Myocyte (in vitro differentiated cells): Measurements from ENCODE around the gene MLF2. TPM values are rescaled to one million over a fixed set of nuclear protein-coding genes. Genes with fewer than 3 reads are reported as not detected.

Experiments
- DNase-seq: peaks from one replicate; pipeline ENCODE4 v3.0.0-alpha.2; 2012; ENCODE audit warnings: low read depth
- polyA plus RNA-seq: library from polyadenylated mRNA; unstranded; fragments of >200 nt; gene quantifications from one replicate; pipeline ENCODE4 v1.2.1, GENCODE V29; 2012; ENCODE audit warnings: missing spikeins
- total RNA-seq: library from RNA; depleted of rRNA; stranded (reverse); fragments of >200 nt; gene quantifications from 2 replicates; pipeline ENCODE4 v1.2.3, GENCODE V29; 2014

Gene MLF2, protein sequence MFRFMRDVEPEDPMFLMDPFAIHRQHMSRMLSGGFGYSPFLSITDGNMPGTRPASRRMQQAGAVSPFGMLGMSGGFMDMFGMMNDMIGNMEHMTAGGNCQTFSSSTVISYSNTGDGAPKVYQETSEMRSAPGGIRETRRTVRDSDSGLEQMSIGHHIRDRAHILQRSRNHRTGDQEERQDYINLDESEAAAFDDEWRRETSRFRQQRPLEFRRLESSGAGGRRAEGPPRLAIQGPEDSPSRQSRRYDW
- total RNA-seq = 243 and 270 TPM in 2 replicates
- polyA plus RNA-seq = 247 TPM

DNA sequence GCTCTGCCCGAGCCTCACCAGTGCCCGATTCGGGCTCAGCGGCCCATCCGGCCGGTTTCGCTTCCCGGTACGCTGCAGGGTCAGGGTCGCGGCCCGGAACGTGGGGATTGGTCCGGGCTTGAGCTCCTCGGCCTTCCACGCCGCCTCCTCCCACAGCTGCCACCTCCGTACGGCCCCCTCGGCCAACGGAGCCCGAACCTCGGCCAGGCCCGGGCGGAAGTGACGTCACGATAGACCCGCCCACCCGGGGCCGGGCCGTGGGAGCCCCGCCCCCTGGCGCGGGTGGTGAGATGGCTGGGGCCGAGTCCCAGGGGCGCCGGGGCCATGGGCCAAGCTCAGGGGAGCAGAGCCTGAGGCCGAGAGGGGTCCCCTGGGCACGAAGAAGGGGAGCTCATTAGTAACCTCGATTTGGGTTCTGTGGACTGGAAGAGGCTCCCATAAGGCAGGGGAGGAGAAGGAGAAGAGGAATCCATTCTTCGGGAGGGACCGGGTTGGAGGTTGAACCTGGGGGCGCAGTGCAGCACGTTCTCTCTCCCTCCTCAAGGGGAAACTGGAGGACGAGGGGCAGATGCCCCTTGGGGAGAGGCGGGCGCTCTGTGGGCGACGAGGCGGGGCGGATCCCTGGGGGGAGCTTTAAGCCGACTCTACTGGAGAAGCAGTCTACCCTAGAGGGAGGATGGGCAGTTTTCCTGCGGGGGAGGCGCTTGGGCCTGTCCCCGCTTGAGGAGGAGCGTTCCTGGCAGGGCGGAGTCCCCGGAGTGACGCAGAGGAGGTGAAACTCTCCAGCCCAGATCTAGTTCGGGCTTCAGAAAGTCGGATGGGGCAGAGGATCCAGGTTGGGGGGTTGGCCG is at the start of gene MLF2:
Gene MLF2 (minus strand): TSS at position 221 of the 851 bp plus-strand sequence. CDS start 807 bp downstream, outside the sequence.
- DNase-seq = peak; percentile 99

DNA sequence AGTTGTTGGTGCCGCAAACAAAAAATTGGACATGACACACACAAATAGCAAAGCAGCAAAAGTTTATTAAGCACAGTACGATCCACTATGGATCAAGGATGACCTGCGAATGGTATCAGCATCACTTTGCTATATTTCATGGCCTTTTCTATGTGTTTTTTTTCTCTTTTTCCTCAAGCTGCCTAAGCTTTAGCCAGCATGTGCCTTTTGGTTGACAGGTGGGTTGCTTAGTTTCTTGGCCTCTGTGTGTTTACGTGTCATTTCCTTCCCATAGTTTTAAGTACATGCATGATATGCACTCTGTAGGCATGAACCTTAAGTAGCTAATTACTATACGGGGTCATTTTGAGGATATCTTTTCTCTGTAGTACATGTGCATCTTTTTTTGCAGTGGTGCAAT is 46.2 kb upstream of the MLF2 start:
- no peak for DNase-seq

DNA sequence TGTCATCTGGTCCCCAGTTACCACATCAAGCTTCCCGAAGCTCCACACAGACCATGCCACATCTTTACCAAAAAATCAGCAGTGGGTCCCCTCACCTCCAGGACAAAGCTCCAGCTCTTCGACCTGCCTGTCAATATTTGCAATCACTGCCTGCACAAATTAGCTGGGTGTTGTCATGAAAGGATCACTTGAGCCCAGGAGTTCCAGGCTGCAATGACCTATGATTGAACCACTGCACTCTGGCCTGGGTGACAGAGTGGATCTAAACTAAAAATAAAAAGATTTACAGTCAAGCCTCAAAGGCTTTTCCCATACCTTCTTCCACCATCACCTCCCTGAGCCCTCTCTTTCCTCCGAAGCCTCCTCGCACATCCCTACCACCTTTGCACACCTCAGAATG is 43.6 kb upstream of the MLF2 start:
- no peak for DNase-seq

DNA sequence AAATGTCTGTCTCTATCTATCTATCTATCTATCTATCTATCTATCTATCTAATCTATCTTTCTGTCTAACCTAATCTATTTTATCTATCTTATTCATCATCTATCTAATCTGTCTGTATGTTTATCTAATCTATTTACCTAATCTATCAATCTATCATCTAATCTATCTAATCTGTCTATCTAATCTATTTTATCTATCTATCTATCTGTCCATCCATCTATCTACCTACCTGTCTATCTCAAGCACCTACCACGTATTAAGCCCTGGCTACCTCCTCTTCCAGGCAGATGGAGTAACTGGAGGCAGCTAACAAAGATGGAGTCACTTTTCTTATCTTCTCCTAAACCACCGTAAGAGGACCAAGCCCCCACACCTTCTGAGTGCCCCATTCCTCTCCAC is 42.1 kb upstream of the MLF2 start:
- DNase-seq = no peak

DNA sequence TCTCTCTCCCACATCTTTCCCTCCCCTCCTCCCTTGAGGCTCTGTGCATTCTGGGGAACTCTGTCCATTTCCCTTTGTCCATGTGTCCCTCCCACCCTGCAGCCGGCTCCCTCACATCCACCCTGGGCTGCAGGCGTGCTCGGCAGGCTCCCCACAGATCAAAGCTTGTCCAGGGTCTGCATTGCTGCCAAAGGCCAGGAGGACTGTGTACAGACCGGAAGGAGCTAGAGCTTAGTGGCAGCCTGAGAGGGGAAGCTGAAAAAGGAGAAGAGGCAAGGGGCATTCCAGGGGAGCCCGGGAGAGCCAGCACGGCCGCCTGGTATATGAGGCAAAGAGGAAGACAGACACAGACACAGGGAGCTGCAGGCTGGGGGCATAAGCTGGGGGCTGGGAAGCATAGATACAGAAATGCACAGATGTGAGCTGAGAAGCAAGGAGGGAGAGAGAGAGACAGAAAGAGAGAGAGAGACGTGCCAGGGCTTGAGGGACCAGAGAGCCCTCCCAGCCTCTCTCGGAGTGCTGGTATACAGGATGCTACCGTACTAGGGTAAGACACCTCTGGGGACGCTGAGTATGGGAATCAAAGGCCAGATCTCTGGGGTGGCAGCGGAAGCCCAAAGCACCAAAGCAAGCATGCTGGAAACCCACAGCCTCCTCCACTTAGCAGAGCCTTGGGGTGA is 39.7 kb upstream of the MLF2 start:
- DNase-seq = no peak

DNA sequence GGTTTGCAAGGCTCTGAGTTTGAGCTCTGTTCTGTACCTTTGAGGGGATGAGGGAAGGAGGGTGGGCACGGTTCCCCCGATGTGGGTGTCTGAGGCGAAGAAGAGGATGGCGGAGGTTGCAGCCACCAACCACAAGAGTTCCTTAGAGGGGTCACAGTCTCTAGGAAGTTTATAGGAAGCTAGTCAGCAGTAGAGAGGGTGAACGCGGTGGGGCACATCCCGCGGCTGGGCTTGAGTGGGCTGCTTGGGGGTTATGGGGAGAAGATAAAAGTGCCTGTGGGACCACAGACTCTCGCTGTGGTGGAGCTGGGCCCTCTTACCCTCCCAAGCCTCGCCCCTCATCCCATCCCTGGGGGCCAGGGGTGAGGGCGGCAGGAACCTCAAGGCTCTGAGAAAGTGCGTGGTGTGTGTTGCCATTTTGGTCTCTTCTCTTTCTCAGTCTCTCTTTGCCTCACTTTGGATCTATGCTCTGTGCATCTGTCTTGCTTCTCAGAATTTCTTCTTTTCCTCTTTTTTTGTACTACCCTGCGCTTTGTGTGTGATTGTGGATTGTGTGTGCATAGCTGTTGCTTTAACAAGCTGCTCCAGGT is 39.1 kb upstream of the MLF2 start:
- no peak for DNase-seq

DNA sequence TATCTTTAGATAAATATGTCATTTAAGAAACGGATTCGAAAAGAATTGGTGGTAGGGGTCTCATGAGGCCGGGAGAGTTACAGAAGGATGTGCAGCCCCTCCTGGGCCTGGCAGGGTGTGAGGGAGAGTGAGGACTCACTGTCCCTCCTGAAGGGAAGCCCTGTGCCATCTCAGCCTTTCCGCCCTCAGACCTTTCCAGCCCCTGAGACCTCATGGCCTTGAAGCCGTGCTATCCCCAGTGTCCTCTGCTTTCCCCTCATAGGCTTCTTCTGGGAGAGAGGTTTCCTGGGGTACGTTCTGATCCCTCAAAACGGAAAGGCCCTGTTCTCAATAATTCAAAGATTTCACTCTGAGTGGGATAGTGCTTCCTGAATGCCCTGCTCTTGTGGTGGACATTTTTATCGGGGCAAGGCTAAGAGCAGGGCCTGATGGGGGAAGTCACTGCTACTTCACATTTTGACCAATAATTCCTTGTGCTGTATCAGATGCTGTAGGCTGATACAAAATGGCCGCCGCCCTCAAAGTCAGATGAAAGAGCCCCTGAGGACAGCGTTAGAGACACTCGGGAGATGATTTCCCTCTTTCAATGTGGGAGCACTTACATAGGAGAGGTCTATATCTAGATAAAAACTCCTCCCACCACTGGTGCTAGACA is 37.7 kb upstream of the MLF2 start:
- DNase-seq = no peak

DNA sequence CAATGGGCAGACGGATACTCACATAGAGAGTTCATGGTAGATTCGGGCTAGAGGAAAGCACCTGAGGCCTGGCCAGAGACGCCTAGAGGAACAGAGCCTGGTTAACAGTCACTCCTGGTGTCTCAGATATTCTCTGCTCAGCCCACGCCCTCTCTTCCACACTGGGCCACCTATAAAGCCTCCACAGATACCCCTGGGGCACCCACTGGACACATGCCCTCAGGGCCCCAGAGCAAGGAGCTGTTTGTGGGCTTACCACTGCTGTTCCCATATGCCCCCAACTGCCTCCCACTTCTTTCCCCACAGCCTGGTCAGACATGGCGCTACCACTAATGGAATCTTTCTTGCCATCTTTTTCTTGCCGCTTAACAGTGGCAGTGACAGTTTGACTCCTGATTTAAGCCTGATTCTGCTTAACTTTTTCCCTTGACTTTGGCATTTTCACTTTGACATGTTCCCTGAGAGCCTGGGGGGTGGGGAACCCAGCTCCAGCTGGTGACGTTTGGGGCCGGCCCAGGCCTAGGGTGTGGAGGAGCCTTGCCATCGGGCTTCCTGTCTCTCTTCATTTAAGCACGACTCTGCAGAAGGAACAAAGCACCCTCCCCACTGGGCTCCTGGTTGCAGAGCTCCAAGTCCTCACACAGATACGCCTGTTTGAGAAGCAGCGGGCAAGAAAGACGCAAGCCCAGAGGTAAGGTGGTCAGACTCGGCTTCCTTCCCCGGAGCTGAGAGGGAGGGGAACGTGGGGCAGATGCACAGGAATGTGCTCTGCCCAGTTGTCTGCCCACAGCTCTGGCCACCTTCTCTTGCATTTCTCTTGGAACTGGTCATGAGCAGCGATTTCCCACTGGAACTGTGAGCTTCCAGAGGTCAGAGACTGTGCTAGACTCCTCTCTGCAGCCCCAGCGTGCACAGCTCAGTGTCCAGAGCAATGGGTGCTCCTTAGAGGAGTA is 36.3 kb upstream of the MLF2 start, which contains the start of gene CD4:
Gene CD4 (plus strand): TSS at position 557 of the 953 bp plus-strand sequence. CDS start 10,611 bp downstream, outside the sequence.
- DNase-seq = peak; percentile 5

DNA sequence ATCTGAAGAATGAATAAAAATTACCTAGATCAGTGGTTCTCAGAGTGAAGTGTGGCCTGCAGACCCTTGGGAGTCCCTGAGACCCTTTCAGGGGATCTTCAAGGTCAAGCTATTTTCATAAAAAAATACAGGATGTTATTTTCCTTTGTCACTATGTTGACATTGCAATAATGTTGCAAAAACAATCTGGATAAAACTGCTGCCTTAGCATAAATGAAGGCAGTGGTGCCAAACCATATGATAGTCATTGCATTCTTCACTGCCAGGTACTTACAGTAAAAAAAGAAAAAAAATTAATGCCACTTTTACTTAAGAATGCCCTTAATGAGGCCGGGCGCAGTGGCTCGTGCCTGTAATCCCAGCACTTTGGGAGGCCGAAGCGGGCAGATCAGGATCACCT is 34.4 kb upstream of the MLF2 start:
- DNase-seq = no peak

DNA sequence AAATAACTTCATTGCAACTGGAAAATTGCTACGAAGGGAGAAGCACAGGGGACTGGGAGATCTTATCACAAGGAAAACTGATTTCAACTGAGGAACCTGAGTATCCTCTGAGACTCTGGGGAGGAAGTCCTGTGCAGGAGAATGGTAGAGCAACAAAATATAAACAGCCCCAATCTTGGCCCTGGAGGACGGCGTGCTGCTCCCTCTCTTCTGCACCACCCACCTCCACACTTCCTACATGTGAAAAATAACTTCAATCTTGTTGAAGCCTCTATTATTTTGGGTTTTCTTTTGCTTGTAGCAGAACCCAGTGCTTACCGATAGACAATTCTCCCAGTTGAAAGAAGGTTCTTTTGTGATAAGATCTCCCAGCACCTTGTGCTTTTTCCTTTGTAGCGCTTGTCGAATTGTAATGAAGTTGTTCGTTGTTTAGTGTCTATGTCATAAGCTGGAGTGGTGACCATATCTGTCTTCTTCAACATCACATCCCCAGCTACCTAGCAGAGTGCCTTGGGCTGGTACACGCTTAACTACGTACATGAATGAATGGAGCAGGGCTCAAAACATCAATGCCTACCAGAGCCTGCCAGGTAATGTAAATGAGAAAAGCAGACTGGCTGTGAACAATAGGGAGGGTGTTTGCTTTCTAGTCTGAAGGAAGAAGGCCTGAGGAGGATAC is 33.6 kb upstream of the MLF2 start:
- no peak for DNase-seq

DNA sequence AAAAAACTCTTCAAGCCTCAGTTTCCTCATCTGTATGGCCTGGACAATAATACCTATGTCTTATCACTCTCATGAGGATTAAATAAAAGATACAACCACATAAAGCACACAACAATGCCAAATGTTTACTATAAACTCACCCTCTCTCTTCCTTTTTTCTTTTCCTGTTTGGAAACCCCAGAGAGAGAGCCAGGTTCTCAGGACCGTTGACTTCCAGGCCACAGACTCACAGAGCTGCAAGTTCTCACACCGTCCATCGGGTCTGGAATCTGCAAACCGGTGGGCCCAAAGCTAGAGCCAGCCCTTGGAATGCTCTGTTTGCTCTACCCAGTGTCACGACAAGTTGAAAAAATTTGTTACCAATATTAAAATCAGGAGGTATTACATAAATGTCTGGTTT is 31.8 kb upstream of the MLF2 start:
- no peak for DNase-seq

DNA sequence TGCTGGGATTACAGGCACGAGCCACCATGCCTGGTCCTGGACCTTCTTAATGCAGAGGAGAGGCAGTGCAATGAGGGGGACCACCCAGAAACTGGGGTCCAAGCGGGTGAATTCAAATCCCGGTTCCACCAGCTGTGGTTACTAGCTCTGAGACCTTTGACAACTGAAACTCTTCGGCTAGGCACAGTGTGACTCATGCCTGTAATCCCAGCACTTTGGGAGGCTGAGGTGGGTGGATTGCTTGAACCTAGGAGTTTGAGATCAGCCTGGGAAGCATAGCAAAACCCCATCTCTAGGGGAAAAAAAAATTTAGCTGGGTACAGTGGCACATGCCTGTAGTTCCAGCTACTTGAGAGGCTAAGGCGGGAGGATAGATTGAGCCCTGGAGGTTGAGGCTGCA is 31.4 kb upstream of the MLF2 start:
- no peak for DNase-seq

DNA sequence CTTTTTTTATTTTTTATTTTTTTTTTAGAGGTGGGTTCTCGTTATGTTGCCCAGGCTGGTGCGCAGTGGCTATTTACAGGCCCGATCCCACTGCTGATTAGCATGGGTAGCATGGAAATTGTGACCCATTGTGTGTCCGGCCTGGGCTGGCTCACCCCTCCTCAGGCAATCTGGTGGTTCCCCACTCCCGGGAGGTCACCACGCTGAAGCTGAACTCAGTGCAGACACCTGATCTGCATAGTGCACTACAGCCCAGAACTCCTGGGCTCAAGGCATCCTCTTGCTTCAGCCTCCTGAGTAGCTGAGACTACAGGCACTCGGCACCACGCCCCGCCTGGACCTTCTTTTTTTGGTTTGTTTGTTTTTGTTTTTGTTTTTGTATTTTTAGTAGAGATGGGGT is 30.9 kb upstream of the MLF2 start:
- DNase-seq = no peak

DNA sequence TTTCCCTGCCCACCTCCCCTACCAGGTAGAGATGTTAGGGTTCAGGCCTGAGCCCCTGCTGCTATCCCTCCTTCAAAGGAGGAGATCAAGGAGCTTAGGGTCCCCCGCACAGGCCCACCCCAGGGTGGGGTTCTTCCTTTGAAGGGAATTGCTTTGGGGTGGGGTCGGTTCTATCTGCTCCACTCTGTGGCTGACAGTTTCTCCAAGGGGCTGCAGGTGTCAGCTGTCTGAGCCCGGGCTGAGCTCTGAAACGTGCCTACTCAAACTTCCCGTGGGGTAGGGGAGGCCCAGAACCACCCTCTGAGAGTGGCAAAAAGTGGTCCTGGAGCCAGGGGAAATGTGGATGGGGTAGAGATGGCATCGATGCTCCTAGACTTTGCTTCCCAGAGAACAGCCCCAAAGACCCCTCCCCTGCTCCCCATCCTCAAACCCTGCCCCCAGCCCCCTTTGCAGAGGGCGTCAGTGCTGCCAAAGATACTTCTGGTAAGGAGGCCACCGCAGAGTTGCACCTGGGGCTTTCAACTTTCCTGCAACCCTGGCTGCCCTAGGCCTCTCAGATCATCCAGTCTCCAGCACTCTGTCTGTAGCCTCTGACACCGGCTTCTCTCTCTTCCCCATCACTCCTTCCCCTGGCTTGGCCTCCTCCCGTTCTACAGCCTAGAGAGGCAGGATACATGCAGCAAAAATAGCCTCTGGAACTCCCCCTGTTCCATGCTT is 30.1 kb upstream of the MLF2 start:
- DNase-seq = no peak

DNA sequence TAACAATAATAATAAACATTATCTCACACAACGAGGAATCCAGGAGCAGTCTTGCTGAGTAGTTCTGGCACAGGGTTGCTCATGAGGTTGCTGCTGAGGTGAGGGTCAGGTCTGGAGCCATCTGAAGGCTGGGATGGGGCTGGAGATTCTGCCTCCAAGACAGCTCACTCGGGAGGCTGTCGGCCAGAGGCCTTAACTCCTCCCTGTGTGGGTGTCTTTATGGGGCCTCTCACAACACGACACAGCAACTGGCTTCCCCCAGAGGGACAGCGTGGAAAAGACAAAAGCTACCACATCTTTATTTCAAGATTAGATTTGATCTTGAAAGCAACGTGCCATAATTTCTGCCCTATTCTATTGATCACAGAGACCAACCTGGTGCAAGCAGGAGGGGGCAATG is 29.2 kb upstream of the MLF2 start:
- no peak for DNase-seq

DNA sequence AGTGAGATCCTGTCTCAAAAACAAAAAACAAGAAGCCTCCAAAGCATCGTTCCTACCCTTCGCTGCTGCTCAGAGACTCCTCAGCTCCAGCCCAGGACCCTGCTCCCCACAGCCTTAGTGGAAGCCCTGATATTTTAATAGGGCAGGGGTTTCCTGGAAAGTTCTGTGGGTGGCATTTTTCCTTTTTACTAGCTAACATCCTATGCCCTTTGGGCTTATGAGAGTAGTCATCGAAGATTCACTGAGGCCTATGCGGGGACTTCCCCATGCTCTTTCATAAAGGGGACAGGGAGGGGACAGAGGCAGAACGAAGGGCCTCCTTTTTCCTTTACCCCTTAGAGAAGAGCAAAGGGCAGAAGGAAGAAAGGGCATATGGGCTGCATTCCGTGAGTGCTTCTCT is 27.6 kb upstream of the MLF2 start:
- DNase-seq = no peak

DNA sequence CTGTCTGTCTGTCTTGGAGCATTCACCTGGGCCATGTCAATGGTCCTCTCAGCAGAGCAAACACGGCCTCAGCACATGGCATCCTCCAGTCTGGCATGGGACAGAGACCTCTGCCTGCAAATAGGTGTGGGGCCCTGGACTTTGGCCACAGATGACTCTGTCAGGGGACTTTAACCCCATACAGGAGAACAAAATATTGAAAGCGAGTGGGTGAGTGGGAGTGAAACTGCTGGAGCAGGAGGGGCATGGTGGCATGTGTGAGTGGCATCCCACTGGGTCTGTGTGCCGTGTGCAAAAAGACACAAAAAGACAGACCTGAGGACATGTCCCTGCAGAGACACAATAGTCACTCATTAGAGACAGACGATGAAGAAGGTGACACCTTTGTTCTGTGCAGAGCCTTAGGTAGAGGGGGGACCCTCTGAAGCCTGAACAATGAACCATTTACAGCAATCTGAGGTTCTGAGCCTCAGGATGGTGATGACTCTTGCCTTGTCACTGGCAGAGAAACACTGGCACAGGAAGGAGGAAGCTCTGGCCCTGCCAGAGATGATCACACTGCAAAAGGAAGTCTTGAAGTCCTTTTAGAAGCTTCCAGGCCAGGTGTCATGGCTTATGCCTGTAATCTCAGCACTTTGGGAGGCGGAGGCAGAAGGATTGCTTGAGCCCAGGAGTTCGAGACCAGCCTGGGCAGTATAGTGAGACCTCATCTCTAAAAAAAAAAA is 26.9 kb upstream of the MLF2 start:
- DNase-seq = no peak
